Measurements from ENCODE around the gene SYNPO2L. TPM values are rescaled to one million over a fixed set of nuclear protein-coding genes. Genes with fewer than 3 reads are reported as not detected.

Gene SYNPO2L
- total RNA-seq = not detected in 2 replicates

GRCh38 chr10:73655990-73656298 lies at the start of gene SYNPO2L:
Gene SYNPO2L (minus strand): TSS chr10:73656029. CDS start chr10:73655922, 107 bp downstream.

GRCh38 chr10:73697675-73698159 lies 41.9 kb upstream of the SYNPO2L start, which contains the start of gene AGAP5:
Gene AGAP5 (minus strand): TSS chr10:73698109. CDS start chr10:73697755, 354 bp downstream.

GRCh38 chr10:73641328-73642060 lies 14.3 kb downstream of the SYNPO2L start, which contains the start of gene MYOZ1:
Gene MYOZ1 (minus strand): TSS chr10:73641474. CDS start chr10:73640017, 1,457 bp downstream.

Other genes starting within 250 kb of the SYNPO2L start
- 86.0 and 108 TPM in 2 replicates for gene ANXA7, start 242.0 kb downstream of the SYNPO2L start, total RNA-seq
- gene MSS51, start 222.5 kb downstream of the SYNPO2L start, total RNA-seq = 2.0 TPM in 2 replicates
- 28.9 and 30.5 TPM in 2 replicates for gene PPP3CB, start 160.0 kb downstream of the SYNPO2L start, total RNA-seq
- 9.6 and 17.5 TPM in 2 replicates for gene USP54, start 64.7 kb downstream of the SYNPO2L start, total RNA-seq
- gene MYOZ1, start 14.6 kb downstream of the SYNPO2L start, total RNA-seq = not detected in 2 replicates
- gene AGAP5, start 42.1 kb upstream of the SYNPO2L start, total RNA-seq = 2.4 and 6.0 TPM in 2 replicates
- 69.4 and 72.9 TPM in 2 replicates for gene SEC24C, start 88.3 kb upstream of the SYNPO2L start, total RNA-seq
- gene CHCHD1, start 126.0 kb upstream of the SYNPO2L start, total RNA-seq = 25.3 and 25.8 TPM in 2 replicates
- 60.9 and 68.8 TPM in 2 replicates for gene ZSWIM8, start 129.6 kb upstream of the SYNPO2L start, total RNA-seq
- gene NDST2, start 155.6 kb upstream of the SYNPO2L start, total RNA-seq = 21.5 and 24.4 TPM in 2 replicates
- gene CAMK2G, start 218.5 kb upstream of the SYNPO2L start, total RNA-seq = 31.8 and 33.1 TPM in 2 replicates